Ascending aorta (tissue), 2 donors: Measurements from ENCODE around the gene ALG14. TPM values are rescaled to one million over a fixed set of nuclear protein-coding genes. Genes with fewer than 3 reads are reported as not detected.
"Not testable (repeated sequence)": the region's sequence is repeated elsewhere in the genome, so short reads cannot be mapped to it uniquely, and the experiment has no call there.

Source experiments
- DNase-seq, 2 donors: peaks; one replicate each; pipeline ENCODE4 v3.0.0-alpha.2; 2019; ENCODE audit warnings: low spot score in 2 of 2
- H3K27ac ChIP-seq, 2 donors: fragments of 200-600 bp; sonication (generic); one replicate each; pipeline ENCODE4 v1.5.1; 2016 to 2017; ENCODE audit warnings: mild to moderate bottlenecking in 1 of 2
- H3K27me3 ChIP-seq: fragments of 200-600 bp; sonication (generic); one replicate; pipeline ENCODE4 v1.5.1; 2017
- H3K36me3 ChIP-seq, 2 donors: fragments of 200-600 bp; sonication (generic); one replicate each; pipeline ENCODE4 v1.5.1; 2016
- H3K4me1 ChIP-seq, 2 donors: fragments of 200-600 bp; sonication (generic); one replicate each; pipeline ENCODE4 v1.5.1; 2016 to 2017; ENCODE audit warnings: mild to moderate bottlenecking in 1 of 2
- H3K4me3 ChIP-seq, 2 donors: fragments of 200-600 bp; sonication (generic); one replicate each; pipeline ENCODE4 v1.5.1; 2016 to 2017; ENCODE audit warnings: mild to moderate bottlenecking in 1 of 2
- H3K9me3 ChIP-seq, 2 donors: fragments of 200-600 bp; sonication (generic); one replicate each; pipeline ENCODE4 v1.5.1; 2016
- CTCF ChIP-seq, 3 experiments: fragments of 200-600 bp in 2 of 3; fragments of 450-650 bp in 1 of 3; sonication (generic) in 2 of 3; IDR thresholded peaks; one replicate each; pipeline ENCODE4 v1.5.1; 2016 to 2019; ENCODE audit warnings: antibody characterized with exemption in 3 of 3, mild to moderate bottlenecking in 1 of 3, moderate library complexity in 1 of 3
- intact Hi-C: fragments of 100-400 bp; cut with DNase I; formaldehyde crosslinking; loops from one replicate; pipeline ENCODE4 v1.15.1; 2023
- total RNA-seq: library from RNA; depleted of rRNA; stranded (reverse); fragments of >200 nt; gene quantifications from one replicate; pipeline ENCODE4 v1.1.0, GENCODE V29; 2016

ALG14 gene
- total RNA-seq, 1 donor from 2014 or later, result not detected

- intact Hi-C loops, result loop anchor here (1.0 to 5.0 kb wide), 3 partner anchors 50 to 160 kb away; partner anchors contain the start of gene CNN3
- TF ChIP-seq CTCF (IDR thresholded peaks at IDR 0.05), result no peak
- Histone ChIP-seq H3K4me3 (peak overlapping the region; percentile 17 to 41), H3K36me3 (peaks cover 0 to 3% of the 10 kb centered on the region in 2 donors), H3K4me1 (peaks cover 3 to 27% of the 10 kb centered on the region in 2 donors), H3K27me3 (no peaks in the 10 kb centered on the region), H3K27ac (peak overlapping the region; percentile 78 to 85), H3K9me3 (peaks cover 3 to 6% of the 10 kb centered on the region in 2 donors)
- DNase-seq, result no peak
Measured at GRCh38 chr1:95021805-95022643, 50.7 kb downstream of the ALG14 start.

- no peaks in the 10 kb centered on the region for H3K36me3 ChIP-seq
- peaks cover 3 to 6% of the 10 kb centered on the region in 2 donors for H3K9me3 ChIP-seq
- intact Hi-C loops, result loop anchor here (1.0 to 5.0 kb wide), 3 partner anchors 49 to 159 kb away; partner anchors contain the start of gene CNN3
- peak overlapping the region in 1 of 2 donors; percentile 41 for H3K4me3 ChIP-seq
- H3K27ac ChIP-seq, result peak overlapping the region; percentile 78 to 85
- TF ChIP-seq CTCF (IDR thresholded peaks at IDR 0.05), result no peak
- no peaks in the 10 kb centered on the region for H3K27me3 ChIP-seq
- H3K4me1 ChIP-seq, result peaks cover 3 to 31% of the 10 kb centered on the region in 2 donors
- DNase-seq, result no peak
Measured at GRCh38 chr1:95021119-95021518, 51.6 kb downstream of the ALG14 start.

- H3K9me3 ChIP-seq, H3K4me3 ChIP-seq, H3K36me3 ChIP-seq, DNase-seq, intact Hi-C loops, H3K27me3 ChIP-seq, H3K27ac ChIP-seq: not testable (repeated sequence)
- H3K4me1 ChIP-seq, result peaks cover 3 to 31% of the 10 kb centered on the region in 2 donors
Measured at GRCh38 chr1:95019466-95019865, 53.3 kb downstream of the ALG14 start.

- Histone ChIP-seq H3K4me3 (no peak overlapping the region), H3K9me3 (no peaks in the 10 kb centered on the region), H3K36me3 (no peaks in the 10 kb centered on the region), H3K27ac (no peak overlapping the region), H3K4me1 (peaks cover 3 to 33% of the 10 kb centered on the region in 2 donors), H3K27me3 (no peaks in the 10 kb centered on the region)
- TF ChIP-seq CTCF (IDR thresholded peaks at IDR 0.05), result no peak
- no peak for DNase-seq
- intact Hi-C loops, result no loop called here
Measured at GRCh38 chr1:95018602-95019369, 54.0 kb downstream of the ALG14 start.

GRCh38 chr1:95017775-95018174 lies 55.0 kb downstream of the ALG14 start:
- H3K4me1 ChIP-seq, result peaks cover 0 to 30% of the 10 kb centered on the region in 2 donors
- intact Hi-C loops, result no loop called here
- no peak for TF ChIP-seq CTCF (IDR thresholded peaks at IDR 0.05)
- no peak overlapping the region for H3K27ac ChIP-seq
- no peaks in the 10 kb centered on the region for H3K27me3 ChIP-seq
- no peaks in the 10 kb centered on the region for H3K9me3 ChIP-seq
- H3K36me3 ChIP-seq, result no peaks in the 10 kb centered on the region
- no peak overlapping the region for H3K4me3 ChIP-seq
- no peak for DNase-seq

- intact Hi-C loops, result no loop called here
- peak overlapping the region; percentile 18 to 24 for H3K27ac ChIP-seq
- no peaks in the 10 kb centered on the region for H3K9me3 ChIP-seq
- no peak for TF ChIP-seq CTCF (IDR thresholded peaks at IDR 0.05)
- no peak overlapping the region for H3K4me3 ChIP-seq
- peaks cover 0 to 21% of the 10 kb centered on the region in 2 donors for H3K4me1 ChIP-seq
- H3K27me3 ChIP-seq, result no peaks in the 10 kb centered on the region
- no peak for DNase-seq
- no peaks in the 10 kb centered on the region for H3K36me3 ChIP-seq
Measured at GRCh38 chr1:95015076-95015475, 57.7 kb downstream of the ALG14 start.
